HPDE6-E6E7 (cell line): ENCODE measurements around the gene RBMS3.

Source experiments
- DNase-seq: peaks from one replicate; pipeline ENCODE4 v3.0.0; 2011; ENCODE audit warnings: missing footprints; ENCODE audit errors: extremely low spot score

The RBMS3 gene

GRCh38 chr3:29576181-29576580 is 295.3 kb downstream of the RBMS3 start:
- DNase-seq, result no peak

GRCh38 chr3:29576675-29577074 is 295.8 kb downstream of the RBMS3 start:
- no peak for DNase-seq

GRCh38 chr3:29577250-29577649 is 296.4 kb downstream of the RBMS3 start:
- no peak for DNase-seq

GRCh38 chr3:29581311-29581710 is 300.4 kb downstream of the RBMS3 start:
- no peak for DNase-seq

GRCh38 chr3:29582273-29582672 is 301.4 kb downstream of the RBMS3 start:
- DNase-seq, result no peak

- DNase-seq, result no peak
Observed at GRCh38 chr3:29583861-29584260, 303.0 kb downstream of the RBMS3 start.

- DNase-seq, result no peak
Observed at GRCh38 chr3:29585368-29585767, 304.5 kb downstream of the RBMS3 start.

GRCh38 chr3:29587340-29587739 is 306.5 kb downstream of the RBMS3 start:
- no peak for DNase-seq

GRCh38 chr3:29590012-29590411 is 309.1 kb downstream of the RBMS3 start:
- no peak for DNase-seq

GRCh38 chr3:29590461-29590860 is 309.6 kb downstream of the RBMS3 start:
- no peak for DNase-seq

- no peak for DNase-seq
Observed at GRCh38 chr3:29591579-29591978, 310.7 kb downstream of the RBMS3 start.

- no peak for DNase-seq
Observed at GRCh38 chr3:29593802-29594201, 312.9 kb downstream of the RBMS3 start.

GRCh38 chr3:29594261-29594660 is 313.4 kb downstream of the RBMS3 start:
- DNase-seq, result no peak

- no peak for DNase-seq
Observed at GRCh38 chr3:29597376-29598008, 316.6 kb downstream of the RBMS3 start.

- DNase-seq, result no peak
Observed at GRCh38 chr3:29601861-29602585, 321.2 kb downstream of the RBMS3 start.

GRCh38 chr3:29605845-29606244 is 325.0 kb downstream of the RBMS3 start:
- DNase-seq, result no peak

GRCh38 chr3:29606416-29606815 is 325.5 kb downstream of the RBMS3 start:
- DNase-seq, result no peak

GRCh38 chr3:29608414-29609327 is 327.8 kb downstream of the RBMS3 start:
- no peak for DNase-seq

- DNase-seq, result no peak
Observed at GRCh38 chr3:29609328-29609811, 328.5 kb downstream of the RBMS3 start.

GRCh38 chr3:29610781-29611180 is 329.9 kb downstream of the RBMS3 start:
- DNase-seq, result no peak

- no peak for DNase-seq
Observed at GRCh38 chr3:29611252-29611651, 330.4 kb downstream of the RBMS3 start.

- DNase-seq, result no peak
Observed at GRCh38 chr3:29612536-29612935, 331.7 kb downstream of the RBMS3 start.
